Fibroblast of lung (primary cell): ENCODE measurements around the gene NEUROG1.

Experiments
- EZH2 ChIP-seq: IDR thresholded peaks from 2 replicates; pipeline ENCODE4 v1.5.1; 2012; ENCODE audit warnings: low read length, control low read depth, mild to moderate bottlenecking; ENCODE audit errors: missing control alignments
- TF ChIP-seq, protein P1 (sequence below), 2 donors: IDR thresholded peaks in 1 of 2; conservative IDR thresholded peaks in 1 of 2; 1 replicate in 1 of 2; 2 replicates in 1 of 2; pipeline ENCODE4 v1.5.1; 2011 to 2012; ENCODE audit warnings: low read length in 2 of 2, control low read depth in 1 of 2, inconsistent platforms in 1 of 2, low read depth in 1 of 2, mild to moderate bottlenecking in 1 of 2

DNA sequence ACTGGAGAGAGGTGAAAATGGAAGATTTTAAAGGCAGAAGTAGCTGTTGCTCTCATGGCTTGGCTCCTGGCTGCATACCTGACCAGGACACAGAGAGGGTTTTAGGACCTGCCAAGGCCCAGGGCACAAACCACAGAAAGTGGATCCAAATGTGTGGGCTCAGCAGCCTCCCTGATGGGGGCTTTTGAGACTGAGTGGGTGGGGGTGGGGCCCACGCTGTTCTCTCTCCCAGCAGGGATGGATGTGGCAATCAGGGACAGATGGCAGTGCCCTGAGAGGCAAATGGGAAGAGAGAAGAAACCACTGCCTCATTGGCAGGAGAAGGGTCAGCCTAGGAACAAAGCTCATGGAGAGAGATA lies 48.7 kb downstream of the NEUROG1 start:
- no peak for TF ChIP-seq EZH2
- TF ChIP-seq, protein P1, sequence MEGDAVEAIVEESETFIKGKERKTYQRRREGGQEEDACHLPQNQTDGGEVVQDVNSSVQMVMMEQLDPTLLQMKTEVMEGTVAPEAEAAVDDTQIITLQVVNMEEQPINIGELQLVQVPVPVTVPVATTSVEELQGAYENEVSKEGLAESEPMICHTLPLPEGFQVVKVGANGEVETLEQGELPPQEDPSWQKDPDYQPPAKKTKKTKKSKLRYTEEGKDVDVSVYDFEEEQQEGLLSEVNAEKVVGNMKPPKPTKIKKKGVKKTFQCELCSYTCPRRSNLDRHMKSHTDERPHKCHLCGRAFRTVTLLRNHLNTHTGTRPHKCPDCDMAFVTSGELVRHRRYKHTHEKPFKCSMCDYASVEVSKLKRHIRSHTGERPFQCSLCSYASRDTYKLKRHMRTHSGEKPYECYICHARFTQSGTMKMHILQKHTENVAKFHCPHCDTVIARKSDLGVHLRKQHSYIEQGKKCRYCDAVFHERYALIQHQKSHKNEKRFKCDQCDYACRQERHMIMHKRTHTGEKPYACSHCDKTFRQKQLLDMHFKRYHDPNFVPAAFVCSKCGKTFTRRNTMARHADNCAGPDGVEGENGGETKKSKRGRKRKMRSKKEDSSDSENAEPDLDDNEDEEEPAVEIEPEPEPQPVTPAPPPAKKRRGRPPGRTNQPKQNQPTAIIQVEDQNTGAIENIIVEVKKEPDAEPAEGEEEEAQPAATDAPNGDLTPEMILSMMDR (conservative IDR thresholded peaks at IDR 0.05 in 1 of 2, IDR thresholded peaks at IDR 0.05 in 1 of 2; ENCODE audit: low read depth in 1 of 2, low read length in 2 of 2), result no peak
